ENCODE measurements around the gene MYL4. TPM values are rescaled to one million over a fixed set of nuclear protein-coding genes. Genes with fewer than 3 reads are reported as not detected.

The MYL4 gene
- total RNA-seq, 1 donor from 2014 or later: 48.9 TPM

- no peak for DNase-seq (ENCODE audit: low spot score)
Observed at GRCh38 chr17:47270946-47271705, 62.0 kb downstream of the MYL4 start.

GRCh38 chr17:47272491-47272890 lies 63.3 kb downstream of the MYL4 start:
- no peak for DNase-seq (ENCODE audit: low spot score)

- no peak for DNase-seq (ENCODE audit: low spot score)
Observed at GRCh38 chr17:47273245-47273644, 64.1 kb downstream of the MYL4 start.

Other genes starting within 250 kb of the MYL4 start
- gene RPRML, start 230.1 kb upstream of the MYL4 start, total RNA-seq (ENCODE audit: insufficient read depth, low replicate concordance): not detected
- gene CDC27, start 20.1 kb upstream of the MYL4 start, total RNA-seq (ENCODE audit: insufficient read depth, low replicate concordance): 91.5 TPM
- gene ITGB3, start 44.5 kb downstream of the MYL4 start, total RNA-seq (ENCODE audit: insufficient read depth, low replicate concordance): 61.4 TPM
- 41.2 TPM for gene EFCAB13, start 114.6 kb downstream of the MYL4 start, total RNA-seq (ENCODE audit: insufficient read depth, low replicate concordance)

Data from umbilical cord (tissue), 2 donors.